GM21825 (cell line): Measurements from ENCODE around the gene DDOST.
"Not testable (repeated sequence)": the region's sequence is repeated elsewhere in the genome, so short reads cannot be mapped to it uniquely, and the experiment has no call there.

Source experiments
- ATAC-seq: cut with Tn5 transposase; IDR thresholded peaks from one replicate; pipeline ENCODE4 v1.9.1; 2021; ENCODE audit warnings: mild to moderate bottlenecking, moderate library complexity; ENCODE audit not compliant: unreplicated experiment

The DDOST gene

GRCh38 chr1:20626524-20626923, 34.6 kb downstream of the DDOST start:
- no peak for ATAC-seq

GRCh38 chr1:20626098-20626427, 35.1 kb downstream of the DDOST start:
- no peak for ATAC-seq

DNA sequence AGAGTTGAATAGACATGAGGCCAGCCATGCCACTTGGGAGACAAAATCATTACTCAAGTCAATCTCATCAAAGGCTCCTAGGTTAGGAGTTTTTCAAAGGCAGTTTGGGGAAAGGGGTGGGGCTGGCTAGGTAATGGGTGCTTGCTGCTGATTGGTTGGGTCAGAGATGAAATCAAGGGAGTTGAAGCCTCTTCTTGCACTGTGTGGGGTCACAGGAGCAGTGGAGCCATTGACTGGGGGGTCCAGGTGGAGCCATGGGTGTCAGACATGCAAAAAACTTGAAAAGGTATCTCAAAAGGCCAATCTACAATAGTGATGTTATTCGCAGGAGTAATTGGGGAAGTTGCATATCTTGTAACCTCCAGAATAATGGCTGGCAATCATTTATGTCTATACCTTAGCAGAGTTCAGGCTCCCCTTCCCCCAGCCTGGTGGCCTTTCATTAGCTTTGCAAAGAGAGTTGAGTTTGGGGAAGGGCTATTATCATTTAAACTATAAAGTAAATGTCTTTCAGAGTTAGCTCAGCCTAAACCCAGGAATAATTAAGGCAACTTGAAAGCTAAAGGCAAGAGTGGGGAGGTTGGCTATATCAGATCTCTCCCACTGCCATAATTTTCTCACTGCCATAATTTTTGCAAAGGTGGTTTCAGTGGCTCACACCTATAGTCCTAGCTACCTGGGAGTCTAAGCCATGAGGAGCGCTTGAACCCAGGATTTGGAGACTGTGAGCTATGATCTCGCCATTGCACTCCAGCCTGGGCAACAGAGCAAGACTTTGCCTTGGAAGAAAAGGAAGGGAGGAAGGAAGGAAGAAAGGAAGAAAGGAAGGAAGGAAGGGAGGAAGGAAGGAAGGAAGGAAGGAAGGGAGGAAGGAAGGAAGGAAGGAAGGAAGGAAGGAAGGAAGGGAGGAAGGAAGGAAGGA, 35.7 kb downstream of the DDOST start:
- no peak for ATAC-seq

- no peak for ATAC-seq
Observed at GRCh38 chr1:20624709-20625108, 36.5 kb downstream of the DDOST start.

DNA sequence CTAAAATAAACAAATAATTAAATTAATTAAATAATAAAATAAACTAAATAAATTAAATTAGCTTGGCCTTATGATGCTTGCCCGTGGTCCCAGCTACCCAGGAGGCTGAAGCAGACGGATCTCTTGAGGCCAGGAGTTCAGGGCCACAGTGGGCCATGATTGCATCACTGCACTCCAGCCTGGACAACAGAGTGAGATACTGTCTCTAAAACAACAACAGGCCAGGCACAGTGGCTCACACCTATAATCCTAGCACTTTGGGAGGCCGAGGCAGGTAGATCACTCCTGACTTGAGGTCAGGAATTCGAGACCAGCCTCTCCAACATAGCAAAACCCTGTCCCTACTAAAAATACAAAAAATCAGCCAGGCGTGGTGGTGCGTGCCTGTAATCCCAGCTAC, 40.2 kb downstream of the DDOST start:
- no peak for ATAC-seq

DNA sequence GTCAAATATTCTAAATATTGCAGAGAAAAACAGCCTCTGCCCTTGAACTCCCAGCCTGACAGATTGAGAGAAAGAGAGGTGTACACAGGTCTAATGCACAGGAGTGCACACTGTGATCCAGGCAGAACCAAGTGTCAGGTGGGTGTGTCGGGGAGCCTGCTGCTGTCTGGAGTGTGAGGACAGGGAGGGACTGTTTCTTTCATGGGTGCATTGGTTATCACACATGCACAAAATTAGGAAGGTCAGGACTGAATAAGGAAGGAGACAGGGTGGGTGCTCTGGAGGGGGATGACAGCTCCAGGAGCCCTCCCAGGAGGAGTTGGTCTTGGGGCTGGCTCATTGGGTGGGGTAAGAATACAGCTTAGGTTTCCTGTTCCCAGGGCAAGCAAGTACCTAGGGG, 41.2 kb downstream of the DDOST start:
- ATAC-seq = no peak

DNA sequence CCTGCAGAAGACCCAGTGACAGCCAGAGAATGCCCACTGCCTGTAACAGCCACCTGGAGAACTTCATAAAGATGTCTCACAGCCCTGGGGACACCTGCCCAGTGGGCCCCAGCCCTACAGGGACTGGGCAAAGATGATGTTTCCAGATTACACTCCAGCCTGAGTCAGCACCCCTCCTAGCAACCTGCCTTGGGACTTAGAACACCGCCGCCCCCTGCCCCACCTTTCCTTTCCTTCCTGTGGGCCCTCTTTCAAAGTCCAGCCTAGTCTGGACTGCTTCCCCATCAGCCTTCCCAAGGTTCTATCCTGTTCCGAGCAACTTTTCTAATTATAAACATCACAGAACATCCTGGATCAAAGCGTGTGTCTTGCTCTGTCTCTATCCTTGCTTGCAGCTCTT, 42.6 kb downstream of the DDOST start:
- no peak for ATAC-seq

DNA sequence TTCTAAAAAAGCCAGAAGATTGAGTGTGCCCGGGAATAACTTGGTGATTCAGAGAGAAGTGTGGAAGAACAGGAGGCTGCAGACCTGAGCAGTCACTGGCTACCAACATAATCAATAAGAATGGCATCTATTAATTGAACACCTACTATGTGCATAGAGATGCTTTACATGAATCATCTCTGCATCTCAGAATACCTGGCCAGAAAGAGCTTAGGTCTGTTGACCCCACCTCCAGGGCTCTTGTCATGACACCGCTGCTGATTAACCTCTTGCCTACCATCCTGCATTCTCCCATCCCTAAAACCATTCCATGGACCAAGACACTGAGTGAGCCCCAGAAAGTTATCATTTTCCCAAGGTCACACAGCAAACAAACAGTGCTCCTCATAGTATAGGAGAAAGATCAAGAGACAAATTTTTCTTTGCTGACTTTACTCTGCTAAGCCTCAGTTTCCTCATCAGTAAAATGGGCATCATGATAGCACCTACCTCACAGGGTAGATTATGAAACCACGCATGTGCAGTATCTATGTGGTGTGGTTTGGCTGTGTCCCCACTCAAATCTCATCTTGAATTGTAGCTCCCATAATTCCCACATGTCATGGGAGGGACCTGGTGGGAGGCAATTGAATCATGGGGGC, 44.2 kb downstream of the DDOST start:
- ATAC-seq = no peak

DNA sequence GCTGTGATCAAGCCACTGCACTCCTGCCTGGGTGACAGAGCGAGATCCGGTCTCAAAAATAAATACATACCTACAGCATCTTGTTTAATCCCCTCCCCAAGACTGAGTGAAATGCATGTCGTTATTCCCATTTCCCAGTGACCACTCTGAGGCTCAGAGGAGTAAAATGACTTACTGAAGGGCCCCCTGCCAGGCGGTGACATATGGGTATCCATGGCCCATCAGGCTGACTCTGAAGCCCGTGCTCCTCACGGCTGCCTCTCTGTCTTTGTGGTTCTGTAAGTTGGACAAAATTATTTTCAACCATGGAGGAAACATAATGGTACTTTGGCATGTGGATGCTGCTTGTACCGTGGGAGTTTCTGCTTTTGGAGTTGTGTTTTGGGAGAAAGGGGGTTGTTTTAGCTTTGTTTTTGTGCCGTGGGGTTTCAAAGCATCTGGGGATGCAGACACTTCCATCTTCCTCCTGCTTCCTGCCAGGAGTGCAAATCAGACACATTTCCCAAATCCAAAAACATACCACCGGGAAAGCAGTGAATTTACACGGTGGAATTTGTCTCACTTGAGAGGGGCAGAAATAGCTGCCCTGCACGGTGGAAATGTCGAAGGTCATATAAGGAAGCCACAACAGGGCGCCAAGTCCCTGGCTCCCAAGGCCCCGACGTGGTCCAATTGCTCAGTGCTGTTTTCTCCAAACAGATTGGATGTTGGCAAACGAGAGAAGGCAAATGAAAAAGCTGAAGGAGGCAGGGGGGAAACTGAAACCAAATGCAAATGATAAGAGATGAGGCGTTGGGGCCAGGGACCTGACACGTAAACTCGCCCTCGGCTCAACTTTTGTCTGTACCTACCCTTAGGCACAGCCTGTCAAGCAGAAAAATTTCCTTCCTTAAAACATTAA, 45.0 kb downstream of the DDOST start:
- ATAC-seq = no peak

GRCh38 chr1:20614131-20614579, 47.0 kb downstream of the DDOST start:
- no peak for ATAC-seq

- ATAC-seq = no peak
Observed at GRCh38 chr1:20612221-20612746, 48.9 kb downstream of the DDOST start.

DNA sequence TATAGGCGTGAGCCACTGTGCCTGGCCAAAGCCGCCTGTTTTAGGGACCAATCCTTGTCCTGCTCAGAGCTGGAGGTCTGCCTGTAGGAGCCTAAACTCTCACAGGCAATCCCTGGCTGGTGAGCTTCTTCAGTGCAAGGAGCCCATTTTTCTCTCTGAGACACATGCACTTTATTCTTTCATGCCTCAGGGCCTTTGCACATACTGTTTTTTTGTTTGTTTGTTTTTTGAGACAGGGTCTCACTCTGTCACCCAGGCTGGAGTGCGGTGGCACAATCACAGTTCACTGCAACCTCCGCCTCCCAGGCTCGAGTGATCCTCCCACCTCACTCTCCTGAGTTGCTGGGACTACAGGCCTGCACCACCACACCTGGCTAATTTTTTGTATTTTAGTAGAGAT, 49.5 kb downstream of the DDOST start:
- ATAC-seq = no peak

- ATAC-seq = no peak
Observed at GRCh38 chr1:20610970-20611369, 50.2 kb downstream of the DDOST start.

GRCh38 chr1:20609541-20609940, 51.6 kb downstream of the DDOST start:
- no peak for ATAC-seq

DNA sequence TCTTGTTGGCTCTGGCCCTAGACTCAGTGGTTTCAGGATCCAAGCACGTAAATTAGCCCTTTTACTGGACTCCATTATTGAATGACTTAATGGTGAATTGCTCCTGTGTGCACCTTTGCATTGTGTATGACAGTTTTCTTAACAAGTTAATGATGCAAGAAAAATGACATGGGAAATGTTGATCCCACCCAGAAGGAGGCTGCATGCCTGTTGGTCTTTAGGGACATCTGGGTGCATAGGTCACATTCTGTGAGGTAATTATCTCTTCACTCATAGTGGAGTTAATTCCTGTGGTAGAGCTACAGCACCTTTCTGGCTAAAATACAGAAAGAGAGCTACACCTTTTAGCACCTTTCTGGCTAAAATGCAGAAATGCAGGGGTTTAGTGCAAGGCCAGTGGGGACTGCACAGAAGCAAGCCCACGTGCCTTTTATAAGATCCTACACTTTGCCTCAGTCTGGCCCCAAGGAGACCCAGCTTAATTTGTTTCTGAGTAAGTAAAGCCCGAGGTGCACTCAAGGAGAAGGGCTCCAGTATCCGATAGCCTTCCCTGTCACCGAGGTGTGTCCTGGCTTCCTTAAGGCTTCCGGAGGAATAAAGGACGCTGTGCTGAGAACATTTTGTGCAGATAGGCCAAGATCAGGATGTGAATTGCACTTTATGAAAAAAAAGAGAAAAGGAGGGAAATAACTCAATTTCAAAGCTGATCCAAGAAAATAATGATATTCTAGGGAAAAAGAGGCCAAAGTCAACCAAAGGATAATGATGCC, 54.2 kb downstream of the DDOST start:
- not testable (repeated sequence) for ATAC-seq

DNA sequence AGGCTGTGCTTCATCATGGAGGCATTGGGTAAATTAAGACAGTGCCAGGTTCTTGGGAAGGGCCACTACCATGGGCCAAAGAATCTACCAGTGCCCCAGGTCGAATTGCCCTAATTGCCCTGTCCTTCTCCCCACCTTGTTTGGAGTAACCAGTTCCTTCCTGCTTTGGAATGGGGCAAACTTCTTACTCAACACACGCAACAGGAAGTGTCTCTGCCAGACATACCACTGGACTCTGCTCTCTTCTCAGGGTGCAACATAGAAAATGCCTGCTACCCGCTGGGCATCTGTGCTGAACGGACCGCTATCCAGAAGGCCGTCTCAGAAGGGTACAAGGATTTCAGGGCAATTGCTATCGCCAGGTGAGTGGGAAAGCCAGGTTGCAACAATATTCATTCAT, 56.5 kb downstream of the DDOST start:
- ATAC-seq = no peak

- ATAC-seq = no peak
Observed at GRCh38 chr1:20603504-20604464, 57.4 kb downstream of the DDOST start.

DNA sequence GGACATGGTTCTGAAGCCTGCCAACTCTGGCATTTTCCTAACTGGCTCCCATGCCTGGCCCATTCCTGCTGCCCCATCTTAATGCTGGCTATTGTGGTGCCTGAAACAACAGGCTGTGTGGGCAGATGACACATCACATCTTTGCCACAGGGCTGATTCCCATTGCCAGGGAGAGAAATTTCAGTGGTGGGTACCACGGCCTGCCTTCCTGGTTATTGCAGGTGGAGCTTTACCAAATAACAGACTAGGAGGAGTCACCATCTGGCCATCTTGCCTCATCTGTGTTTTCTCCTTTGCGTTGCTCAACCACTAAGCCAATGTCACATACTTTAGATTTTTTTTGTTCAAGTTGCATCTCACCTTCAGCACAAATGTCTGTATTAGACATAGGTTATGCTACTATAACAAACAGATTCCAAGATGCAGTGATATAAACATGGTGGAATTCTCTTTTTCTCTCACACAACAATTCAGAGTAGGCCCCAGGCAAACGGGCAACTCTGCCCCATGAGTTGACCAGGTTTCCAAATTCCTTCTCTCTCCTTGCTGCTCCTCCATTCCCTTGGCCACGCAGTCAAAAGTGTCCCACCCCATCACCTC, 58.2 kb downstream of the DDOST start:
- ATAC-seq = no peak
